ENCODE data around the gene PRR12. TPM values are rescaled to one million over a fixed set of nuclear protein-coding genes. Genes with fewer than 3 reads are reported as not detected.

PRR12 gene
- total and polyA plus RNA-seq, 9 of the 15 experiments (the other 6 are each of a cell fraction or from before 2014, with no cell fraction given) = 0.01 to 21.1 (median 0.98) TPM

GRCh38 chr19:49667473-49667872 lies 76.5 kb downstream of the PRR12 start (continued):
- TF ChIP-seq HMBOX1 (IDR thresholded peaks at IDR 0.05) (peak; percentile 46; the same call in 1 of the 2 replicates), CSDE1 (IDR thresholded peaks at IDR 0.05) (no peak), BCLAF1 (IDR thresholded peaks at IDR 0.05; ENCODE audit: borderline replicate concordance in 1 of 2, control insufficient read depth in 1 of 2, low read depth in 2 of 2, low read length in 1 of 2) (no peak), PTTG1 (tag; IDR thresholded peaks at IDR 0.05; ENCODE audit: low read depth) (no peak), BRCA1 (IDR thresholded peaks at IDR 0.05) (no peak), BRCA1 (CRISPR knock-in tag; IDR thresholded peaks at IDR 0.05) (no peak), POLR2AphosphoS5 (IDR thresholded peaks at IDR 0.05; ENCODE audit: control insufficient read depth, insufficient read depth, low read depth, low read length) (no peak), ZNF699 (CRISPR knock-in tag; IDR thresholded peaks at IDR 0.05; ENCODE audit: insufficient replicate concordance) (no peak), SMAD1 (IDR thresholded peaks at IDR 0.05; ENCODE audit: low read depth, low read length, partially characterized antibody) (no peak), ZBTB5 (IDR thresholded peaks at IDR 0.05) (no peak), ZNF408 (CRISPR knock-in tag; IDR thresholded peaks at IDR 0.05; ENCODE audit: low read depth) (no peak), MIER1 (IDR thresholded peaks at IDR 0.05; ENCODE audit: low read depth) (no peak), GATAD2B (IDR thresholded peaks at IDR 0.05; ENCODE audit: borderline replicate concordance) (no peak), ATF7 (IDR thresholded peaks at IDR 0.05) (peak; percentile 68), NELFE (IDR thresholded peaks at IDR 0.05; ENCODE audit: insufficient read depth, insufficient read length) (no peak), GTF2A2 (tag; IDR thresholded peaks at IDR 0.05) (no peak), RBM15 (IDR thresholded peaks at IDR 0.05; ENCODE audit: insufficient read depth, low read length) (no peak), STAT5B (CRISPR knock-in tag; IDR thresholded peaks at IDR 0.05) (no peak), CREB1 (IDR thresholded peaks at IDR 0.05) (no peak), CREB1 (CRISPR knock-in tag; IDR thresholded peaks at IDR 0.05) (no peak), NONO (IDR thresholded peaks at IDR 0.05; ENCODE audit: low read depth in 2 of 2, low read length in 1 of 2) (no peak), ZSCAN29 (IDR thresholded peaks at IDR 0.05) (no peak), RBM39 (optimal IDR thresholded peaks at IDR 0.05; ENCODE audit: low read depth, low read length) (no peak)
- TF ChIP-seq, protein P1, sequence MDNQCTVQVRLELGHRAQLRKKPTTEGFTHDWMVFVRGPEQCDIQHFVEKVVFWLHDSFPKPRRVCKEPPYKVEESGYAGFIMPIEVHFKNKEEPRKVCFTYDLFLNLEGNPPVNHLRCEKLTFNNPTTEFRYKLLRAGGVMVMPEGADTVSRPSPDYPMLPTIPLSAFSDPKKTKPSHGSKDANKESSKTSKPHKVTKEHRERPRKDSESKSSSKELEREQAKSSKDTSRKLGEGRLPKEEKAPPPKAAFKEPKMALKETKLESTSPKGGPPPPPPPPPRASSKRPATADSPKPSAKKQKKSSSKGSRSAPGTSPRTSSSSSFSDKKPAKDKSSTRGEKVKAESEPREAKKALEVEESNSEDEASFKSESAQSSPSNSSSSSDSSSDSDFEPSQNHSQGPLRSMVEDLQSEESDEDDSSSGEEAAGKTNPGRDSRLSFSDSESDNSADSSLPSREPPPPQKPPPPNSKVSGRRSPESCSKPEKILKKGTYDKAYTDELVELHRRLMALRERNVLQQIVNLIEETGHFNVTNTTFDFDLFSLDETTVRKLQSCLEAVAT (IDR thresholded peaks at IDR 0.05) = peak in 1 of 2 experiments; percentile 99; a peak in 2 of 4 replicates

Measured in K562 (cell line).